ENCODE results near the gene TEX53.

- no peak for TF ChIP-seq CTCF (conservative IDR thresholded peaks at IDR 0.05)
- TF ChIP-seq ZFX (IDR thresholded peaks at IDR 0.05) = no peak
Observed at GRCh38 chr9:114676901-114677300, 19.3 kb upstream of the TEX53 start.

Data from C4-2B (cell line).